Muscle layer of duodenum (tissue), 2 donors: ENCODE measurements around the gene EYA3.

ENCODE experiments used
- H3K27ac ChIP-seq: one replicate; pipeline ENCODE4 v1.7.0; 2013; ENCODE audit warnings: mild to moderate bottlenecking, low read length
- H3K27me3 ChIP-seq: one replicate; pipeline ENCODE4 v1.7.0; 2013; ENCODE audit warnings: low read depth, mild to moderate bottlenecking, control low read depth, low read length
- H3K36me3 ChIP-seq, 2 donors: one replicate each; pipeline ENCODE4 v1.7.0; 2013; ENCODE audit warnings: low read length in 2 of 2, control low read depth in 1 of 2, mild to moderate bottlenecking in 1 of 2; ENCODE audit not compliant: insufficient read depth in 2 of 2, control insufficient read depth in 1 of 2
- H3K4me1 ChIP-seq, 2 donors: one replicate each; pipeline ENCODE4 v1.7.0; 2013; ENCODE audit warnings: low read length in 2 of 2, mild to moderate bottlenecking in 2 of 2, control low read depth in 1 of 2, moderate library complexity in 1 of 2; ENCODE audit not compliant: insufficient read depth in 2 of 2, control insufficient read depth in 1 of 2
- H3K4me3 ChIP-seq, 2 donors: one replicate each; pipeline ENCODE4 v1.7.0; 2013; ENCODE audit warnings: low read length in 2 of 2, low read depth in 1 of 2, mild to moderate bottlenecking in 1 of 2
- H3K9me3 ChIP-seq, 2 donors: one replicate each; pipeline ENCODE4 v1.7.0; 2013; ENCODE audit warnings: low read length in 2 of 2, control low read depth in 1 of 2, mild to moderate bottlenecking in 1 of 2; ENCODE audit not compliant: control insufficient read depth in 1 of 2
- donor health status: healthy.

EYA3 gene

DNA sequence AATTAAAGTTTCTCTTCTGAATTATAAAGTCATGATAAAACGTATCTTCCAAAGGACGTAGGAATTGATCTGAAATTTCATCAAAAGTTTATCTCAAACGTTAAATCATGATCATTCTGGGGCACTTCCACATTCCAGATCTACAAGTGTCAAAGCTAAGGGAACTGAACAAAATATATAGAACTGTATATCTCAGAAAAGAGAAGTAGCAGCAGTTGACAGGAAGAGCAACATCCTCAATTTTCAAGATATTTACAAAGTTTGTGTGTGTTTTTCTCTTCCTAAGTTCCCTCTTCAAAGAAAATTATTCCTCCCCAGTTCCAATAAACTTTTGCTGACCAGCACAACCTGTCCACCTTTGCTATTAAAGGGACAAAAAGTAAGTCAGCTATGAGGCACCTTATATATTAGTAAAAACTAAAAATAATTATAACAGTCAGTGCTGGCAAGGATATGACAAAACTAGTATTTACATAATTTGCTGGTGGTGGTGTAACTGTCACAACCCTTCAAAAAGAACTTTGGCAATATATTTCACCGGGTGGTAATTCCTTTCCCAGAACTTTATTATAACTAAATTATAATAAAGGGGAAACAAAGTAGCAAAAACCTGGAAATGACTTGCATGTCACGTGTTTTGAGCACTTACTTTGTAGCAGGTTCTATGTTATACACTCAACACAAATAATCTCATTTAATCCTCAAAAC, 38.5 kb upstream of the EYA3 start:
- H3K36me3 ChIP-seq, result no peaks in the 10 kb centered on the region
- H3K4me3 ChIP-seq, result no peak overlapping the region
- no peaks in the 10 kb centered on the region for H3K9me3 ChIP-seq
- H3K27me3 ChIP-seq, result no peaks in the 10 kb centered on the region
- peaks cover 0 to 3% of the 10 kb centered on the region in 2 donors for H3K4me1 ChIP-seq
- H3K27ac ChIP-seq, result peak overlapping the region; percentile 72

GRCh38 chr1:28126212-28126611, 37.8 kb upstream of the EYA3 start:
- Histone ChIP-seq H3K4me1 (peaks cover 0 to 3% of the 10 kb centered on the region in 2 donors), H3K27ac (peak overlapping the region; percentile 32), H3K4me3 (peak overlapping the region in 1 of 2 donors; percentile 23), H3K27me3 (no peaks in the 10 kb centered on the region), H3K9me3 (no peaks in the 10 kb centered on the region), H3K36me3 (no peaks in the 10 kb centered on the region)

- H3K4me3 ChIP-seq, result no peak overlapping the region
- no peaks in the 10 kb centered on the region for H3K9me3 ChIP-seq
- H3K27me3 ChIP-seq, result no peaks in the 10 kb centered on the region
- H3K27ac ChIP-seq, result no peak overlapping the region
- no peaks in the 10 kb centered on the region for H3K4me1 ChIP-seq
- H3K36me3 ChIP-seq, result no peaks in the 10 kb centered on the region
Observed at GRCh38 chr1:28123461-28123961, 35.1 kb upstream of the EYA3 start.

DNA sequence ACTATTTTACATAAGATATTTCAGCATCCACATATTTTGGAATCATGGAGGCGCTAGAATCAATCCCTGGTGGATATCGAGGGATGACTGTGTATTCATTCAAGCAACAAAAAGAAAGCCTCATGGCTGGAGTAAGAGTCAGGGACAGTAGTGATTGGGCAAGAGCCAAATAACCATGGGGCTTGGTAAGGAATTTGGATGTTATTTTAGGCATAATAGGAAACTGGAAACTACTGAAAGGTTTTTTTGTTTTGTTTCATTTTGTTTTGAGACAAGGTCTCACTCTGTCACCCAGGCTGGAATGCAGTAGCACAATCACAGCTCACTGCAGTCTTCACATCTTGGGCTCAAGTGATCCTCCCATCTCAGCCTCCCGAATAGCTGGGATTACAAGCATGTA, 33.8 kb upstream of the EYA3 start:
- Histone ChIP-seq H3K4me3 (no peak overlapping the region), H3K4me1 (no peaks in the 10 kb centered on the region), H3K9me3 (no peaks in the 10 kb centered on the region), H3K27me3 (no peaks in the 10 kb centered on the region), H3K36me3 (no peaks in the 10 kb centered on the region), H3K27ac (no peak overlapping the region)

GRCh38 chr1:28119556-28119955, 31.1 kb upstream of the EYA3 start:
- H3K27me3 ChIP-seq, result no peaks in the 10 kb centered on the region
- H3K36me3 ChIP-seq, result no peaks in the 10 kb centered on the region
- H3K4me1 ChIP-seq, result no peaks in the 10 kb centered on the region
- H3K9me3 ChIP-seq, result no peaks in the 10 kb centered on the region
- H3K27ac ChIP-seq, result no peak overlapping the region
- no peak overlapping the region for H3K4me3 ChIP-seq

- H3K4me1 ChIP-seq, result no peaks in the 10 kb centered on the region
- H3K9me3 ChIP-seq, result no peaks in the 10 kb centered on the region
- no peaks in the 10 kb centered on the region for H3K36me3 ChIP-seq
- no peaks in the 10 kb centered on the region for H3K27me3 ChIP-seq
- no peak overlapping the region for H3K27ac ChIP-seq
- H3K4me3 ChIP-seq, result no peak overlapping the region
Observed at GRCh38 chr1:28118640-28119307, 30.4 kb upstream of the EYA3 start.

DNA sequence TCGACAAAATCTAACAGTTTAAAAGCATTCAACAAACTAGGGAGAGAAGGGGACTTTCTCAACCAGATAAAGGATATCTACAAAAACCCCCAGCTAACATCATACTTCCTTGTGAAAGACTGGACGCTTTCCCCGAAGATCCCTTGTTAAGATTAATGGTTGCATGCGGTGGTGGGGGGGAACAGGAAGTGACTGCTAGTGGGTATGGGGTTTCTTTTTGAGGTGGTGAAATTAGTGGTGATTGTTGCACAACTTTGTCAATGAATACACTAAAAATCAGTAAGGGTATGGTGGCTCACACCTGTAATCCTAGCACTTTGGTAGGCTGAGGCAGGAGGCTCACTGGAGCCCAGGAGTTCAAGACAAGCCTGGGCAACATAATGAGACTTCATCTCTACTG, 26.9 kb upstream of the EYA3 start:
- Histone ChIP-seq H3K9me3 (no peaks in the 10 kb centered on the region), H3K4me1 (no peaks in the 10 kb centered on the region), H3K4me3 (no peak overlapping the region), H3K27me3 (no peaks in the 10 kb centered on the region), H3K27ac (no peak overlapping the region), H3K36me3 (no peaks in the 10 kb centered on the region)

GRCh38 chr1:28114844-28115243, 26.4 kb upstream of the EYA3 start:
- no peak overlapping the region for H3K27ac ChIP-seq
- H3K36me3 ChIP-seq, result no peaks in the 10 kb centered on the region
- no peaks in the 10 kb centered on the region for H3K4me1 ChIP-seq
- H3K27me3 ChIP-seq, result no peaks in the 10 kb centered on the region
- no peak overlapping the region for H3K4me3 ChIP-seq
- H3K9me3 ChIP-seq, result no peaks in the 10 kb centered on the region

- Histone ChIP-seq H3K36me3 (no peaks in the 10 kb centered on the region), H3K27me3 (no peaks in the 10 kb centered on the region), H3K27ac (no peak overlapping the region), H3K4me1 (no peaks in the 10 kb centered on the region), H3K4me3 (no peak overlapping the region), H3K9me3 (no peaks in the 10 kb centered on the region)
Observed at GRCh38 chr1:28113242-28113572, 24.8 kb upstream of the EYA3 start.

DNA sequence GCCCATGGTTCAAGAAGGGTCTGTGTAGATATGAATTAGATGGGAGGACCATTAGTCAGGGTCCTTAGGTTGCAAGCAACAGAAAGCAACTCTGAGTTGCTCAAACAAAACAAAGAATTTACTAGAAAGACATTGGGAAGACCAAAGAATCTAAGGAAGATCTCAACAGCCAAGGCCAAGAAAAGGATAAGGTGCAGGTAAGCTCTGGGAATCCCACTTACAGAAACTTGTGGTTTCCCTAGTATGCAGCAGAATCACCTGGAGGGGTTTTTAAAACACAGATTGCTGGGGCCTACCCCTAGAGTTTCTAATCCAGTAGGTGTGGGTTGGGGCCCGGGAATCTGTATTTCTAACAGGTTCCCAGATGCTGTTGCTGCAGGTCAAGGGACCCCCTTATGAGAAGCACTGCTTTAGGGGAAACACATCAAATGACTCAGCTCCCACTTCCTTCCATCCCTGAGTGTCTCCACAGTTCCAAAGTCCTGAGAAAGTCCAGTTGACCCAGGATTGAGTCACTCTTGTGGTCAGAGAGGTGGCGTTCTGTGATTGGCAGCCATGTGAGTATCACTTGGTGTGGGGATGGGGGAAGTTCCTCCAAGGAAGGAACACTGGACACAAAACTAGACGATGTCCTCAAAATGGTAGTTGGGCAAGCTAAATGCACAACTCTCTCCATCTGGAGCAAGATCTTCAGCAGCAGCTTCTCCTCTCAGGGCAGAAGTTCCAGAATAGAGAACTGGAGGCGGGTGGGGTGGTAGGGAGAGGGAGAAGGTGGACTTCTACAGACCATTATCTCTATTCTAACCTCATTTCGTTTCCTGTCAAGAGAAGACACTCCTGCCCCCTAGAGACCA, 24.2 kb upstream of the EYA3 start:
- no peak overlapping the region for H3K4me3 ChIP-seq

DNA sequence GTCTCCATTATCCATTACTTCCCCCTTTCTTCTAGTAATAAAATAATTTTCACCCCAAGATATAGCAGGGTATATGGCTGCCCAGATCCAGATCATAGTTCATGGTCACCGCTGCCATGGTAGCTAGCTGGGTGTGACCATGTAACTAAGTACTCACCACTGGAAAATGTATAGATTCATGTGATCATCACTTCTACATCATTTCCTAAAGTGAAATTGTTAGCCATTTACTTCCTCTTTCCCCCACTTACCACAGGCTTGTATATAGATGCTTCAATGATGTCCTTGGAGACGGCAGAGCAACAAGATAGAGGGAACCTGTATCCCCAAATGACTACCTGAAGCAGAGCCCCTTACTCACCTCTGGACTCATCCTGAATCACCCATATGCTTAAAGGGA, 22.7 kb upstream of the EYA3 start:
- Histone ChIP-seq H3K4me3 (no peak overlapping the region), H3K4me1 (no peaks in the 10 kb centered on the region), H3K9me3 (no peaks in the 10 kb centered on the region), H3K27me3 (no peaks in the 10 kb centered on the region), H3K36me3 (no peaks in the 10 kb centered on the region), H3K27ac (no peak overlapping the region)

More for the DNA sequence above, 24.2 kb upstream of the EYA3 start:
- no peaks in the 10 kb centered on the region for H3K27me3 ChIP-seq
- no peaks in the 10 kb centered on the region for H3K9me3 ChIP-seq
- no peak overlapping the region for H3K27ac ChIP-seq
- no peaks in the 10 kb centered on the region for H3K36me3 ChIP-seq
- H3K4me1 ChIP-seq, result no peaks in the 10 kb centered on the region
